ENCODE data around the gene GALNT17. TPM values are rescaled to one million over a fixed set of nuclear protein-coding genes. Genes with fewer than 3 reads are reported as not detected.

The GALNT17 gene
- polyA plus RNA-seq, 2 of the 4 experiments (the other 2 are of a cell fraction): not detected

DNA sequence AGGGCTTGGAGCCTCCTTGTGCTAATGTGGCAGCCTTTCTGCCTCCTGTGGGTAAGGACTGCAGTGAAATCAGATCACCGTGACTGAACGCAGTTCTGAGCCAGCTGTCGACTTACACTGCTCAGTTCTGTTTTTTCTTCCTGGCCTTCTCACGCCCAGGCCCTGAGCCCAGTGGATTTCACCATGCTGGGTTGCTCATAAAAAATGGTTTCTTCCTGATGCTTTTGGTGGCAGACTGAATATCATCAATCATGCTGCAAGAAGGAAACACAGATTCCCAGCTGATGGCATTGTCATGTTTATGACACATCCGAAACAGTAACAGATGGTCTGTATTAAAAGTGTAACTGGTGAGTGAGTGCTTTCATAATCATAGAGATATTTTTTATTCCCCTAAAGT lies 389.6 kb downstream of the GALNT17 start:
- 4% methylated on average over 5 of the region's 5 CpGs for WGBS (ENCODE audit: missing lambda C conversion rate)
- no peaks in the 10 kb centered on the region; the same call in 2 of the 3 replicates for H3K9me3 ChIP-seq
- ChIA-PET CTCF (interaction anchor here (0.6 kb wide), 1 partner anchor 26 kb away, joined by 3 read pairs; no protein-coding TSS in a partner anchor), POLR2A (no interaction called here)
- H3K4me1 ChIP-seq: no peaks in the 10 kb centered on the region
- DNase-seq (ENCODE audit: low read depth in 1 of 2, low spot score in 1 of 2) (no peak), ATAC-seq (no peak), FAIRE-seq (no peak)
- no peak overlapping the region for H3K4me3 ChIP-seq
- TF ChIP-seq JUNB (IDR thresholded peaks at IDR 0.05): no peak
- TF ChIP-seq POLR2A (IDR thresholded peaks at IDR 0.05; ENCODE audit: low read length): no peak
- TF ChIP-seq FOXS1 (CRISPR knock-in tag; IDR thresholded peaks at IDR 0.05): no peak
- TF ChIP-seq TP53 (CRISPR knock-in tag; IDR thresholded peaks at IDR 0.05): no peak
- TF ChIP-seq EP300 (IDR thresholded peaks at IDR 0.05): no peak
- TF ChIP-seq ZNF302 (CRISPR knock-in tag; IDR thresholded peaks at IDR 0.05): no peak
- no peak for TF ChIP-seq HES2 (IDR thresholded peaks at IDR 0.05)
- TF ChIP-seq POLR2AphosphoS2 (conservative IDR thresholded peaks at IDR 0.05; ENCODE audit: low read length): no peak
- no peak for TF ChIP-seq FOSL2 (IDR thresholded peaks at IDR 0.05)
- no peak for TF ChIP-seq FOSL2 (CRISPR knock-in tag; IDR thresholded peaks at IDR 0.05)
- no peak for TF ChIP-seq REST (IDR thresholded peaks at IDR 0.05)
- TF ChIP-seq, protein P1, sequence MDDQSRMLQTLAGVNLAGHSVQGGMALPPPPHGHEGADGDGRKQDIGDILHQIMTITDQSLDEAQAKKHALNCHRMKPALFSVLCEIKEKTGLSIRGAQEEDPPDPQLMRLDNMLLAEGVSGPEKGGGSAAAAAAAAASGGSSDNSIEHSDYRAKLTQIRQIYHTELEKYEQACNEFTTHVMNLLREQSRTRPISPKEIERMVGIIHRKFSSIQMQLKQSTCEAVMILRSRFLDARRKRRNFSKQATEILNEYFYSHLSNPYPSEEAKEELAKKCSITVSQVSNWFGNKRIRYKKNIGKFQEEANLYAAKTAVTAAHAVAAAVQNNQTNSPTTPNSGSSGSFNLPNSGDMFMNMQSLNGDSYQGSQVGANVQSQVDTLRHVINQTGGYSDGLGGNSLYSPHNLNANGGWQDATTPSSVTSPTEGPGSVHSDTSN (IDR thresholded peaks at IDR 0.05): no peak
- H3K4me2 ChIP-seq: no peak overlapping the region
- no peak overlapping the region for H3K27ac ChIP-seq

- no peak for DNase-seq (ENCODE audit: low read depth in 1 of 2, low spot score in 1 of 2)
- Histone ChIP-seq H3K27ac (no peak overlapping the region), H3K4me1 (no peaks in the 10 kb centered on the region), H3K4me3 (no peak overlapping the region), H3K4me2 (no peak overlapping the region), H3K9me3 (no peaks in the 10 kb centered on the region; the same call in 2 of the 3 replicates)
- ChIA-PET POLR2A (no interaction called here), CTCF (no interaction called here)
- WGBS (ENCODE audit: missing lambda C conversion rate): 63% methylated on average over 7 of the region's 7 CpGs
- no peak for ATAC-seq
- FAIRE-seq: no peak
- TF ChIP-seq GATA3 (IDR thresholded peaks at IDR 0.05; ENCODE audit: borderline replicate concordance) (no peak), FOSB (CRISPR knock-in tag; IDR thresholded peaks at IDR 0.05) (no peak), JUN (IDR thresholded peaks at IDR 0.05) (no peak), RNF2 (IDR thresholded peaks at IDR 0.05; ENCODE audit: borderline replicate concordance, low read depth) (no peak), RFX5 (IDR thresholded peaks at IDR 0.05) (no peak)
These were observed 394.2 kb downstream of the GALNT17 start for GRCh38 chr7:71526106-71526505.

DNA sequence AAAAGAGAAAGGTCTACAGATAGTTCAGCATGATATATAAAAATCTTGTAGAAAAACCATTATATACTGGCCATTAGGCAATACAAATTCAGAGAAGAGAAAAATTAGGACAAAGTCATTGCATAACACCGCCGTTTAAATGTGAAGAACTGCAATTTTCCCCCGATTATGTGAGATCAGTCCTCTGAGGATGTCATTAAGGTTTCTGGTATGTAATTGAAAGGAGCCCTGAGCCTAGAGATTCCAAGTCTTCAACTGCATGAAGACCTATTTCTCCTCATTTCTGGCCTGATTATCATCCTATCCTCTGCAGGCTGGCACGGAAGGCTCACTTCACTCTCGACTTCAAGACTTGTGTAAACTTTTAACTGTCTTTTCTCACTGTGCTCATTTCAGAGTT lies 395.3 kb downstream of the GALNT17 start:
- DNase-seq (ENCODE audit: low read depth in 1 of 2, low spot score in 1 of 2): no peak
- ChIA-PET CTCF (interaction anchor here (0.6 kb wide), 1 partner anchor 13 kb away, joined by 4 read pairs; no protein-coding TSS in a partner anchor), POLR2A (no interaction called here)
- Histone ChIP-seq H3K9me3 (no peaks in the 10 kb centered on the region; the same call in 2 of the 3 replicates), H3K4me2 (no peak overlapping the region), H3K27ac (no peak overlapping the region), H3K4me1 (no peaks in the 10 kb centered on the region), H3K4me3 (no peak overlapping the region)
- no peak for FAIRE-seq
- 4% methylated on average over 5 of the region's 5 CpGs for WGBS (ENCODE audit: missing lambda C conversion rate)
- no peak for ATAC-seq
- no peak for TF ChIP-seq REST (IDR thresholded peaks at IDR 0.05)
- no peak for TF ChIP-seq NPAS2 (CRISPR knock-in tag; IDR thresholded peaks at IDR 0.05; ENCODE audit: borderline replicate concordance)
- TF ChIP-seq HOXA7 (CRISPR knock-in tag; IDR thresholded peaks at IDR 0.05): no peak
- TF ChIP-seq ZC3H11A (IDR thresholded peaks at IDR 0.05): no peak
- TF ChIP-seq MAZ (IDR thresholded peaks at IDR 0.05; ENCODE audit: borderline replicate concordance, low read depth, low read length): no peak
- no peak for TF ChIP-seq CHD4 (IDR thresholded peaks at IDR 0.05; ENCODE audit: borderline replicate concordance)
- TF ChIP-seq ZSCAN20 (CRISPR knock-in tag; IDR thresholded peaks at IDR 0.05): no peak
- no peak for TF ChIP-seq EHMT2 (IDR thresholded peaks at IDR 0.05; ENCODE audit: low read depth)
- TF ChIP-seq FOSL2 (IDR thresholded peaks at IDR 0.05): no peak
- TF ChIP-seq FOSL2 (CRISPR knock-in tag; IDR thresholded peaks at IDR 0.05): no peak
- TF ChIP-seq TP53 (CRISPR knock-in tag; IDR thresholded peaks at IDR 0.05): no peak
- no peak for TF ChIP-seq JUN (IDR thresholded peaks at IDR 0.05)
- no peak for TF ChIP-seq CBX8 (IDR thresholded peaks at IDR 0.05)
- no peak for TF ChIP-seq BHLHE40 (IDR thresholded peaks at IDR 0.05; ENCODE audit: low read depth, low read length)
- no peak for TF ChIP-seq SMC3 (IDR thresholded peaks at IDR 0.05)
- no peak for TF ChIP-seq FOSB (CRISPR knock-in tag; IDR thresholded peaks at IDR 0.05)
